OCI-LY1 (cell line): ENCODE results near the gene ASB15.

Source experiments
- H2AFZ ChIP-seq: fragments of 200-600 bp; sonication (generic), shearing (Covaris generic); 2 replicates; pipeline ENCODE4 v1.6.0; 2014; ENCODE audit warnings: antibody characterized with exemption, mild to moderate bottlenecking, low read length
- H3F3A ChIP-seq: fragments of 200-600 bp; sonication (generic), shearing (Covaris generic); 2 replicates; pipeline ENCODE4 v1.6.0; 2014; ENCODE audit warnings: mild to moderate bottlenecking, antibody characterized with exemption, low read length, moderate library complexity; ENCODE audit not compliant: insufficient read depth
- H3K27ac ChIP-seq: fragments of 200-600 bp; sonication (generic); 2 replicates; pipeline ENCODE4 v1.5.1; 2014; ENCODE audit warnings: low read length, mixed run types, mild to moderate bottlenecking, low read depth; ENCODE audit not compliant: poor library complexity, severe bottlenecking
- H3K27me3 ChIP-seq: fragments of 200-600 bp; sonication (generic); 2 replicates; pipeline ENCODE4 v1.6.0; 2014; ENCODE audit warnings: antibody characterized with exemption, mild to moderate bottlenecking, low read length, moderate library complexity; ENCODE audit not compliant: insufficient read depth
- H3K36me3 ChIP-seq: fragments of 200-600 bp; sonication (generic); 2 replicates; pipeline ENCODE4 v1.6.1; 2014; ENCODE audit warnings: mild to moderate bottlenecking, antibody characterized with exemption, low read length, moderate library complexity, mixed read lengths; ENCODE audit not compliant: insufficient read depth
- H3K4me1 ChIP-seq: fragments of 200-600 bp; sonication (generic); 2 replicates; pipeline ENCODE4 v1.5.1; 2014; ENCODE audit warnings: mild to moderate bottlenecking, low read length, moderate library complexity; ENCODE audit not compliant: insufficient read depth, severe bottlenecking
- H3K4me2 ChIP-seq: fragments of 200-600 bp; sonication (generic), shearing (Covaris generic); 2 replicates; pipeline ENCODE4 v1.6.1; 2014; ENCODE audit warnings: low read length
- H3K4me3 ChIP-seq: fragments of 200-600 bp; sonication (generic); 2 replicates; pipeline ENCODE4 v1.5.1; 2014; ENCODE audit warnings: low read length, low read depth, mild to moderate bottlenecking, mixed read lengths; ENCODE audit not compliant: poor library complexity, severe bottlenecking
- H3K79me2 ChIP-seq: fragments of 200-600 bp; shearing (Covaris generic); 2 replicates; pipeline ENCODE4 v1.6.1; 2016; ENCODE audit warnings: mixed run types, low read length, mixed read lengths; ENCODE audit not compliant: insufficient read depth
- H3K9ac ChIP-seq: fragments of 200-600 bp; sonication (generic), shearing (Covaris generic); 2 replicates; pipeline ENCODE4 v1.6.1; 2014; ENCODE audit warnings: mild to moderate bottlenecking, low read length, mixed read lengths
- H3K9me2 ChIP-seq: fragments of 200-600 bp; sonication (generic), shearing (Covaris generic); 2 replicates; pipeline ENCODE4 v1.6.1; 2014; ENCODE audit warnings: low read depth, mild to moderate bottlenecking, low read length, mixed read lengths
- H3K9me3 ChIP-seq: fragments of 200-600 bp; shearing (Covaris generic); 2 replicates; pipeline ENCODE4 v1.6.1; 2014; ENCODE audit warnings: low read length, mixed read lengths
- H4K20me1 ChIP-seq: fragments of 200-600 bp; sonication (generic), shearing (Covaris generic); 2 replicates; pipeline ENCODE4 v1.6.0; 2016; ENCODE audit warnings: mild to moderate bottlenecking, low read length; ENCODE audit not compliant: insufficient read depth
- EZH2 ChIP-seq: fragments of 200-600 bp; sonication (generic), shearing (Covaris generic); IDR thresholded peaks from 2 replicates; pipeline ENCODE4 v1.8.0; 2017; ENCODE audit warnings: borderline replicate concordance, mixed run types, mild to moderate bottlenecking, antibody characterized with exemption, low read length, moderate library complexity, mixed read lengths
- TF ChIP-seq, protein P1 (sequence below): fragments of 200-600 bp; sonication (generic), shearing (Covaris generic); IDR thresholded peaks from 2 replicates; pipeline ENCODE4 v1.5.1; 2017; ENCODE audit warnings: mild to moderate bottlenecking, antibody characterized with exemption, low read length, moderate library complexity, mixed read lengths

The ASB15 gene

DNA sequence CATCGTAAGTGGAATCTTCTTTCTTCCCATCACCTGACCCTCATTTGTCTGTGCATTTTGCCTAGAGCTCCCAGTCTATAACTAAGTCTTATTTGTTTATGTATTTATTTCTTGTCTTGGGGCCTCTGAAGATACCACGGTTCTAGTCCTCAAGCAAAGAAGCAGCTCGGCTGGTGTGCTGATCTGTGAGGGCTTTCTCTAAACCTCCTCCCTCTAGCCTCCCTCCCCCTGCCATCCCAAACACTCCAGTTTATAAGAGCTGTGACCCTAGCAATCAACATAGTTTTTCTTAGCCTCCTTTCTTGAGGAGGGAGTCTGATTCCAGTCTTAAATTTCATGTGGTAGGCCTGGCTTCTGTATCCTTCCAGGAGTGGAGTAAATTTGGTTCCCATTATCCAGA lies 28.3 kb upstream of the ASB15 start:
- no peaks in the 10 kb centered on the region for H3F3A ChIP-seq
- no peak overlapping the region for H3K27ac ChIP-seq
- H3K79me2 ChIP-seq, result no peaks in the 10 kb centered on the region
- H2AFZ ChIP-seq, result no peak overlapping the region
- H3K4me3 ChIP-seq, result no peak overlapping the region
- no peaks in the 10 kb centered on the region for H3K36me3 ChIP-seq
- H3K4me1 ChIP-seq, result no peaks in the 10 kb centered on the region
- H4K20me1 ChIP-seq, result no peaks in the 10 kb centered on the region
- no peak overlapping the region for H3K9ac ChIP-seq
- H3K9me2 ChIP-seq, result no peaks in the 10 kb centered on the region
- H3K27me3 ChIP-seq, result no peaks in the 10 kb centered on the region
- TF ChIP-seq EZH2, result no peak
- TF ChIP-seq, protein P1, sequence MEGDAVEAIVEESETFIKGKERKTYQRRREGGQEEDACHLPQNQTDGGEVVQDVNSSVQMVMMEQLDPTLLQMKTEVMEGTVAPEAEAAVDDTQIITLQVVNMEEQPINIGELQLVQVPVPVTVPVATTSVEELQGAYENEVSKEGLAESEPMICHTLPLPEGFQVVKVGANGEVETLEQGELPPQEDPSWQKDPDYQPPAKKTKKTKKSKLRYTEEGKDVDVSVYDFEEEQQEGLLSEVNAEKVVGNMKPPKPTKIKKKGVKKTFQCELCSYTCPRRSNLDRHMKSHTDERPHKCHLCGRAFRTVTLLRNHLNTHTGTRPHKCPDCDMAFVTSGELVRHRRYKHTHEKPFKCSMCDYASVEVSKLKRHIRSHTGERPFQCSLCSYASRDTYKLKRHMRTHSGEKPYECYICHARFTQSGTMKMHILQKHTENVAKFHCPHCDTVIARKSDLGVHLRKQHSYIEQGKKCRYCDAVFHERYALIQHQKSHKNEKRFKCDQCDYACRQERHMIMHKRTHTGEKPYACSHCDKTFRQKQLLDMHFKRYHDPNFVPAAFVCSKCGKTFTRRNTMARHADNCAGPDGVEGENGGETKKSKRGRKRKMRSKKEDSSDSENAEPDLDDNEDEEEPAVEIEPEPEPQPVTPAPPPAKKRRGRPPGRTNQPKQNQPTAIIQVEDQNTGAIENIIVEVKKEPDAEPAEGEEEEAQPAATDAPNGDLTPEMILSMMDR, result no peak
- H3K4me2 ChIP-seq, result no peak overlapping the region
- no peaks in the 10 kb centered on the region for H3K9me3 ChIP-seq

DNA sequence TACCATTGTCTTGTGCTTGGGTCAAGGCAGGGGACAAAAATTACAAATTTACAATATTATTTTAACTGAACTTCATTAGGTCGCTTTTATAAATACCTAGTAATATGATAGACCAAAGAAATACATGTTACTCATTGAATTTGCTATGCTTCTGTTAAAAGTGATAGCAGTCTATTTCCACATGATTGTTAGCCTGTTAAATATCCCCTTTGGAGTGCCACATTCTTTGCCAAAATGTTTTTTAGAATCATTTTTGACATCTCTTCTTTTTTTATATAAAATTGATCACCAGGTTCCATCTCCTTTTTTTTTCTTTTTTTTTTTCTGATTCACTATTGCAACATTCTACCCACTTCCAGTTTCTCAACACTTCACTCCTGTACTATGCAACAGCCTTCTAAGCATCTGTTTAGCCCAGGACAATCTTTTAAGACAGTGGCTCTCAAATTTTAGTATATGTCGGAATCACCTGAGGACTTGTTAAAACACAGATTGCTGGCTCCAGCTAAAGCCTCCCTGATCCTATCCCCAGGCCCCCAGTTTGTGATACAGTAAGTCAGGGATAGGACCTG lies 27.6 kb upstream of the ASB15 start:
- TF ChIP-seq, protein P1, result no peak
- TF ChIP-seq EZH2, result no peak
- no peak overlapping the region for H3K27ac ChIP-seq
- no peaks in the 10 kb centered on the region for H3F3A ChIP-seq
- H3K4me2 ChIP-seq, result no peak overlapping the region
- no peaks in the 10 kb centered on the region for H3K36me3 ChIP-seq
- no peak overlapping the region for H3K9ac ChIP-seq
- no peak overlapping the region for H2AFZ ChIP-seq
- H3K79me2 ChIP-seq, result no peaks in the 10 kb centered on the region
- no peaks in the 10 kb centered on the region for H3K9me2 ChIP-seq
- H3K9me3 ChIP-seq, result no peaks in the 10 kb centered on the region
- no peaks in the 10 kb centered on the region for H3K27me3 ChIP-seq
- H3K4me1 ChIP-seq, result no peaks in the 10 kb centered on the region
- H4K20me1 ChIP-seq, result no peaks in the 10 kb centered on the region
- no peak overlapping the region for H3K4me3 ChIP-seq

DNA sequence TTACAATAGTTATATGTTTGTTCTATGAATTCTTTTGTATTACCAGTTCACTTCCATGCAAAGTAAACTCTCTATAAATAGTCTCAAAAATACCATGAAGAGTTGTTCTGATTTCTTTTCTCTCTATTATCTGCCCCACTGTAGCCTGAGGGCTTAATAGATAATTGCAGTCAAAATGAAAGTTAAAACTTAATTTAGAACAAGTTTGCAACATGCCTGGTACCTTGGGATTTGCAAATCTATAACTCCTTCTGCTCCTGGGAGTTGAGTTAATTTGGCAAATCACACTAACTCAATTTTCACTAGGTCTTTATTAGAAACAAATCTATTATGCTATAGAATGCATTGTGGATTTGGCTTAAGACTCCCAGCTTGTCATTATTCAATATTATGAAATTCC lies 22.2 kb upstream of the ASB15 start:
- no peak overlapping the region for H3K27ac ChIP-seq
- H4K20me1 ChIP-seq, result no peaks in the 10 kb centered on the region
- H3K9me2 ChIP-seq, result no peaks in the 10 kb centered on the region
- H3F3A ChIP-seq, result no peaks in the 10 kb centered on the region
- no peak overlapping the region for H3K9ac ChIP-seq
- no peaks in the 10 kb centered on the region for H3K79me2 ChIP-seq
- H3K9me3 ChIP-seq, result no peaks in the 10 kb centered on the region
- H3K4me2 ChIP-seq, result no peak overlapping the region
- TF ChIP-seq EZH2, result no peak
- TF ChIP-seq, protein P1, result no peak
- H3K4me3 ChIP-seq, result no peak overlapping the region
- H3K27me3 ChIP-seq, result no peaks in the 10 kb centered on the region
- H3K4me1 ChIP-seq, result no peaks in the 10 kb centered on the region
- H2AFZ ChIP-seq, result no peak overlapping the region
- no peaks in the 10 kb centered on the region for H3K36me3 ChIP-seq
